Measurements from ENCODE around the gene DPAGT1. TPM values are rescaled to one million over a fixed set of nuclear protein-coding genes. Genes with fewer than 3 reads are reported as not detected.
"Not testable (repeated sequence)": the region's sequence is repeated elsewhere in the genome, so short reads cannot be mapped to it uniquely, and the experiment has no call there.

DPAGT1 gene
- polyA plus RNA-seq (2013, experiment 1 of 2), result 38.6 TPM
- polyA plus RNA-seq (2013, experiment 2 of 2), result 37.2 TPM

GRCh38 chr11:119101759-119102423 is at the start of gene DPAGT1:
Gene DPAGT1 (minus strand): TSS chr11:119101853. CDS start chr11:119101655, 198 bp downstream.
- no peaks in the 10 kb centered on the region for H3K27me3 ChIP-seq (ENCODE audit: insufficient read depth, low read length)
- H3K36me3 ChIP-seq (ENCODE audit: insufficient read depth, low read length), result peaks cover 25% of the 10 kb centered on the region
- WGBS, result under 1% methylated on average over 32 of the region's 32 CpGs
- H3K9me3 ChIP-seq (ENCODE audit: insufficient read depth, low read depth, low read length), result no peaks in the 10 kb centered on the region
- H3K27ac ChIP-seq (ENCODE audit: low read depth, low read length), result peak within 1 kb of the TSS; percentile 89
- peak within 1 kb of the TSS; percentile 92 for H3K9ac ChIP-seq (ENCODE audit: low read depth, low read length)
- H3K4me1 ChIP-seq (ENCODE audit: insufficient read depth, low read length), result peaks cover 17% of the 10 kb centered on the region
- peak within 1 kb of the TSS; percentile 78 for H3K4me3 ChIP-seq (ENCODE audit: low read length)

- 4% methylated on average over 33 of the region's 33 CpGs for WGBS
- Histone ChIP-seq H3K4me3 (ENCODE audit: low read length) (peak overlapping the region; percentile 55), H3K27ac (ENCODE audit: low read depth, low read length) (no peak overlapping the region), H3K27me3 (ENCODE audit: insufficient read depth, low read length) (peaks cover 50% of the 10 kb centered on the region), H3K9me3 (ENCODE audit: insufficient read depth, low read depth, low read length) (no peaks in the 10 kb centered on the region), H3K4me1 (ENCODE audit: insufficient read depth, low read length) (peaks cover 10% of the 10 kb centered on the region), H3K9ac (ENCODE audit: low read depth, low read length) (no peak overlapping the region), H3K36me3 (ENCODE audit: insufficient read depth, low read length) (no peaks in the 10 kb centered on the region)
Observed at GRCh38 chr11:119149786-119150275, 48.2 kb upstream of the DPAGT1 start.

GRCh38 chr11:119149018-119149785 is 47.5 kb upstream of the DPAGT1 start, which contains the start of gene ABCG4:
Gene ABCG4 (plus strand): TSS chr11:119149052. CDS start chr11:119149966, 914 bp downstream.
- H3K27ac ChIP-seq (ENCODE audit: low read depth, low read length), result no peak within 1 kb of the TSS
- no peaks in the 10 kb centered on the region for H3K36me3 ChIP-seq (ENCODE audit: insufficient read depth, low read length)
- peak within 1 kb of the TSS; percentile 55 for H3K4me3 ChIP-seq (ENCODE audit: low read length)
- peaks cover 10% of the 10 kb centered on the region for H3K4me1 ChIP-seq (ENCODE audit: insufficient read depth, low read length)
- H3K27me3 ChIP-seq (ENCODE audit: insufficient read depth, low read length), result peaks cover 50% of the 10 kb centered on the region
- H3K9ac ChIP-seq (ENCODE audit: low read depth, low read length), result no peak within 1 kb of the TSS
- no peaks in the 10 kb centered on the region for H3K9me3 ChIP-seq (ENCODE audit: insufficient read depth, low read depth, low read length)
- WGBS, result under 1% methylated on average over 70 of the region's 73 CpGs

- Histone ChIP-seq H3K9ac (ENCODE audit: low read depth, low read length) (no peak overlapping the region), H3K4me1 (ENCODE audit: insufficient read depth, low read length) (peaks cover 10% of the 10 kb centered on the region), H3K27ac (ENCODE audit: low read depth, low read length) (no peak overlapping the region), H3K9me3 (ENCODE audit: insufficient read depth, low read depth, low read length) (no peaks in the 10 kb centered on the region), H3K4me3 (ENCODE audit: low read length) (peak overlapping the region; percentile 55), H3K36me3 (ENCODE audit: insufficient read depth, low read length) (no peaks in the 10 kb centered on the region), H3K27me3 (ENCODE audit: insufficient read depth, low read length) (peaks cover 50% of the 10 kb centered on the region)
- WGBS, result under 1% methylated on average over 15 of the region's 16 CpGs
Observed at GRCh38 chr11:119148720-119149017, 47.0 kb upstream of the DPAGT1 start.

- no peak overlapping the region for H3K27ac ChIP-seq (ENCODE audit: low read depth, low read length)
- H3K9ac ChIP-seq (ENCODE audit: low read depth, low read length), result no peak overlapping the region
- no peak overlapping the region; the same call in 1 of the 2 replicates for H3K4me3 ChIP-seq (ENCODE audit: low read length)
- H3K9me3 ChIP-seq (ENCODE audit: insufficient read depth, low read depth, low read length), result no peaks in the 10 kb centered on the region
- 35% methylated on average over 6 of the region's 6 CpGs for WGBS
- no peaks in the 10 kb centered on the region for H3K36me3 ChIP-seq (ENCODE audit: insufficient read depth, low read length)
- H3K4me1 ChIP-seq (ENCODE audit: insufficient read depth, low read length), result peaks cover 10% of the 10 kb centered on the region
- peaks cover 50% of the 10 kb centered on the region for H3K27me3 ChIP-seq (ENCODE audit: insufficient read depth, low read length)
Observed at GRCh38 chr11:119147604-119148333, 46.1 kb upstream of the DPAGT1 start.

GRCh38 chr11:119145551-119145950 is 43.9 kb upstream of the DPAGT1 start:
- peaks cover 10% of the 10 kb centered on the region for H3K4me1 ChIP-seq (ENCODE audit: insufficient read depth, low read length)
- no peaks in the 10 kb centered on the region for H3K36me3 ChIP-seq (ENCODE audit: insufficient read depth, low read length)
- no peak overlapping the region for H3K9ac ChIP-seq (ENCODE audit: low read depth, low read length)
- WGBS, result 67% methylated on average over 3 of the region's 3 CpGs
- no peaks in the 10 kb centered on the region for H3K9me3 ChIP-seq (ENCODE audit: insufficient read depth, low read depth, low read length)
- no peak overlapping the region for H3K27ac ChIP-seq (ENCODE audit: low read depth, low read length)
- peaks cover 36% of the 10 kb centered on the region for H3K27me3 ChIP-seq (ENCODE audit: insufficient read depth, low read length)
- no peak overlapping the region for H3K4me3 ChIP-seq (ENCODE audit: low read length)

GRCh38 chr11:119144825-119145486 is 43.3 kb upstream of the DPAGT1 start:
- no peaks in the 10 kb centered on the region for H3K36me3 ChIP-seq (ENCODE audit: insufficient read depth, low read length)
- WGBS, result 19% methylated on average over 5 of the region's 7 CpGs
- peaks cover 10% of the 10 kb centered on the region for H3K4me1 ChIP-seq (ENCODE audit: insufficient read depth, low read length)
- no peak overlapping the region for H3K27ac ChIP-seq (ENCODE audit: low read depth, low read length)
- H3K27me3 ChIP-seq (ENCODE audit: insufficient read depth, low read length), result peaks cover 30% of the 10 kb centered on the region
- no peak overlapping the region for H3K4me3 ChIP-seq (ENCODE audit: low read length)
- H3K9ac ChIP-seq (ENCODE audit: low read depth, low read length), result no peak overlapping the region
- H3K9me3 ChIP-seq (ENCODE audit: insufficient read depth, low read depth, low read length), result no peaks in the 10 kb centered on the region

- H3K27ac ChIP-seq (ENCODE audit: low read depth, low read length); H3K9me3 ChIP-seq (ENCODE audit: insufficient read depth, low read depth, low read length); H3K36me3 ChIP-seq (ENCODE audit: insufficient read depth, low read length); H3K4me3 ChIP-seq (ENCODE audit: low read length); H3K4me1 ChIP-seq (ENCODE audit: insufficient read depth, low read length); H3K9ac ChIP-seq (ENCODE audit: low read depth, low read length); H3K27me3 ChIP-seq (ENCODE audit: insufficient read depth, low read length): not testable (repeated sequence)
- 89% methylated on average over 9 of the region's 10 CpGs for WGBS
Observed at GRCh38 chr11:119139276-119139675, 37.6 kb upstream of the DPAGT1 start.

- H3K9ac ChIP-seq (ENCODE audit: low read depth, low read length), result no peak overlapping the region
- 91% methylated on average over 4 of the region's 4 CpGs for WGBS
- peaks cover 51% of the 10 kb centered on the region for H3K36me3 ChIP-seq (ENCODE audit: insufficient read depth, low read length)
- no peak overlapping the region for H3K27ac ChIP-seq (ENCODE audit: low read depth, low read length)
- no peak overlapping the region for H3K4me3 ChIP-seq (ENCODE audit: low read length)
- H3K4me1 ChIP-seq (ENCODE audit: insufficient read depth, low read length), result no peaks in the 10 kb centered on the region
- no peaks in the 10 kb centered on the region for H3K9me3 ChIP-seq (ENCODE audit: insufficient read depth, low read depth, low read length)
- H3K27me3 ChIP-seq (ENCODE audit: insufficient read depth, low read length), result no peaks in the 10 kb centered on the region
Observed at GRCh38 chr11:119134389-119134978, 32.8 kb upstream of the DPAGT1 start.

GRCh38 chr11:119130662-119131061 is 29.0 kb upstream of the DPAGT1 start:
- peaks cover 66% of the 10 kb centered on the region for H3K36me3 ChIP-seq (ENCODE audit: insufficient read depth, low read length)
- no peak overlapping the region for H3K4me3 ChIP-seq (ENCODE audit: low read length)
- 0 out of 2 replicates have a peak overlapping the region, but pooled peaks have one; percentile 11 for H3K9ac ChIP-seq (ENCODE audit: low read depth, low read length)
- H3K27ac ChIP-seq (ENCODE audit: low read depth, low read length), result no peak overlapping the region
- H3K9me3 ChIP-seq (ENCODE audit: insufficient read depth, low read depth, low read length), result no peaks in the 10 kb centered on the region
- no peaks in the 10 kb centered on the region for H3K4me1 ChIP-seq (ENCODE audit: insufficient read depth, low read length)
- H3K27me3 ChIP-seq (ENCODE audit: insufficient read depth, low read length), result no peaks in the 10 kb centered on the region
- WGBS, result 95% methylated on average over 3 of the region's 3 CpGs

Data from HUES64 (cell line).